Lower leg skin (tissue), 3 donors: Measurements from ENCODE around the gene FOXO6.

Source experiments
- CTCF ChIP-seq, 3 donors: fragments of 450-650 bp; IDR thresholded peaks; one replicate each; pipeline ENCODE4 v1.5.1; 2016; ENCODE audit warnings: antibody characterized with exemption in 3 of 3, mild to moderate bottlenecking in 3 of 3, moderate library complexity in 2 of 3
- POLR2A ChIP-seq, 2 donors: fragments of 450-650 bp; IDR thresholded peaks; one replicate each; pipeline ENCODE4 v1.6.1; 2016 to 2017; ENCODE audit warnings: antibody characterized with exemption in 2 of 2, mild to moderate bottlenecking in 1 of 2, moderate library complexity in 1 of 2

DNA sequence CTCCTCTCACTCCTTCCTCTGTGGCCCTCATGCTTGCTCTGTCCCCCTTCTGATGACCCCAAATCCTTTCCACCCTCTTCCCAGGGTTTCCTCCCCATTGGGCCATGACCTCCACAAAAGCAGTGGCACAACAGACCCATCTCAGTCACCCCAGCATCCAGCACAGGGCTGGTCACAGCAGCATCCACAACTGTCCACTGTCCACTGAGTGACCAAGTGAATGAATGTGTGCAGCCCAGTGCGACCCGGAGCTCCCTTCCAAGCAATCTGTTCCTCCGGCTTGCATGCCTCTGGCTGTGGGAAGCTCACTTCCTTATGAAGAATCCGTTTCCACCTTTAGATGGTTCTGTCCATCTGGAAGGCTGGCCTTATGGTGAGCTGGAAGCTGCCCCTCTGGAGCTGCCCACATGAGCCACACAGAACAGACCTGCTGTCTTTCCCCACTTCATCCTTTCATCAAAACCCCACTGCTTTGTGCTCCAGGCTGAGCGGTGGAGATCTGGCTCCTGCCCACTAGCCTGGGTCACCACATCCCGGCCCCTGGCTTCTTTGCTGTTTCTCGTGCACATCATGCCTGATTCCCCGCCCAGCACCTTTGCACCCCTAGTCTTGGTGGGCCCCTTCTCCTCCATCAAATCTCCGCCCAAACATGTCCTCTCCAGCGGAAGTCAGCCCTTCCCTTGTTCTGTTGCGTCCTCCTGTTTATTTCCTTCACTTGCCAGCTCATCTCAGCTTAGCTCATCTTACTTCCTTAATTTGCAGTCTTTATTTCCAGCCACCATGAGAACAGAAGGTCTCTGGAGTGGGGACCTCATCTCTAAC lies 66.9 kb downstream of the FOXO6 start:
- TF ChIP-seq CTCF (IDR thresholded peaks at IDR 0.05) (no peak), POLR2A (IDR thresholded peaks at IDR 0.05) (no peak)
